HEK293 (cell line): ENCODE measurements around the gene AGO3.

Experiments
- SP2 ChIP-seq: fragments of 450-650 bp; formaldehyde crosslinking; IDR thresholded peaks from 2 replicates; pipeline ENCODE4 v1.5.1; 2016; ENCODE audit warnings: missing biosample characterization, missing genetic modification characterization
- ZNF302 ChIP-seq: fragments of 450-650 bp; formaldehyde crosslinking; IDR thresholded peaks from 2 replicates; pipeline ENCODE4 v1.5.1; 2016; ENCODE audit warnings: missing biosample characterization, missing genetic modification characterization, low read depth
- TF ChIP-seq, protein P1 (sequence below): fragments of 450-650 bp; formaldehyde crosslinking; IDR thresholded peaks from 2 replicates; pipeline ENCODE4 v1.5.1; 2016; ENCODE audit warnings: missing biosample characterization, missing genetic modification characterization

- TF ChIP-seq ZNF302 (tag by site-specific recombination) (no peak), SP2 (tag by site-specific recombination) (no peak)
- TF ChIP-seq, protein P1, sequence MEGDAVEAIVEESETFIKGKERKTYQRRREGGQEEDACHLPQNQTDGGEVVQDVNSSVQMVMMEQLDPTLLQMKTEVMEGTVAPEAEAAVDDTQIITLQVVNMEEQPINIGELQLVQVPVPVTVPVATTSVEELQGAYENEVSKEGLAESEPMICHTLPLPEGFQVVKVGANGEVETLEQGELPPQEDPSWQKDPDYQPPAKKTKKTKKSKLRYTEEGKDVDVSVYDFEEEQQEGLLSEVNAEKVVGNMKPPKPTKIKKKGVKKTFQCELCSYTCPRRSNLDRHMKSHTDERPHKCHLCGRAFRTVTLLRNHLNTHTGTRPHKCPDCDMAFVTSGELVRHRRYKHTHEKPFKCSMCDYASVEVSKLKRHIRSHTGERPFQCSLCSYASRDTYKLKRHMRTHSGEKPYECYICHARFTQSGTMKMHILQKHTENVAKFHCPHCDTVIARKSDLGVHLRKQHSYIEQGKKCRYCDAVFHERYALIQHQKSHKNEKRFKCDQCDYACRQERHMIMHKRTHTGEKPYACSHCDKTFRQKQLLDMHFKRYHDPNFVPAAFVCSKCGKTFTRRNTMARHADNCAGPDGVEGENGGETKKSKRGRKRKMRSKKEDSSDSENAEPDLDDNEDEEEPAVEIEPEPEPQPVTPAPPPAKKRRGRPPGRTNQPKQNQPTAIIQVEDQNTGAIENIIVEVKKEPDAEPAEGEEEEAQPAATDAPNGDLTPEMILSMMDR, result no peak
Observed at GRCh38 chr1:36076979-36077573, 146.2 kb downstream of the AGO3 start.
